HTERT RPE-1 (cell line): ENCODE data around the gene TMEM128.
"Not testable (repeated sequence)": the region's sequence is repeated elsewhere in the genome, so short reads cannot be mapped to it uniquely, and the experiment has no call there.

Experiments used
- in situ Hi-C: fragments of 300-500 bp; cut with MboI; formaldehyde crosslinking; loops from 4 replicates; pipeline ENCODE4 v1.14.3; 2020; ENCODE audit warnings: low sequenced_read_pairs

Gene TMEM128, protein sequence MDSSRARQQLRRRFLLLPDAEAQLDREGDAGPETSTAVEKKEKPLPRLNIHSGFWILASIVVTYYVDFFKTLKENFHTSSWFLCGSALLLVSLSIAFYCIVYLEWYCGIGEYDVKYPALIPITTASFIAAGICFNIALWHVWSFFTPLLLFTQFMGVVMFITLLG

DNA sequence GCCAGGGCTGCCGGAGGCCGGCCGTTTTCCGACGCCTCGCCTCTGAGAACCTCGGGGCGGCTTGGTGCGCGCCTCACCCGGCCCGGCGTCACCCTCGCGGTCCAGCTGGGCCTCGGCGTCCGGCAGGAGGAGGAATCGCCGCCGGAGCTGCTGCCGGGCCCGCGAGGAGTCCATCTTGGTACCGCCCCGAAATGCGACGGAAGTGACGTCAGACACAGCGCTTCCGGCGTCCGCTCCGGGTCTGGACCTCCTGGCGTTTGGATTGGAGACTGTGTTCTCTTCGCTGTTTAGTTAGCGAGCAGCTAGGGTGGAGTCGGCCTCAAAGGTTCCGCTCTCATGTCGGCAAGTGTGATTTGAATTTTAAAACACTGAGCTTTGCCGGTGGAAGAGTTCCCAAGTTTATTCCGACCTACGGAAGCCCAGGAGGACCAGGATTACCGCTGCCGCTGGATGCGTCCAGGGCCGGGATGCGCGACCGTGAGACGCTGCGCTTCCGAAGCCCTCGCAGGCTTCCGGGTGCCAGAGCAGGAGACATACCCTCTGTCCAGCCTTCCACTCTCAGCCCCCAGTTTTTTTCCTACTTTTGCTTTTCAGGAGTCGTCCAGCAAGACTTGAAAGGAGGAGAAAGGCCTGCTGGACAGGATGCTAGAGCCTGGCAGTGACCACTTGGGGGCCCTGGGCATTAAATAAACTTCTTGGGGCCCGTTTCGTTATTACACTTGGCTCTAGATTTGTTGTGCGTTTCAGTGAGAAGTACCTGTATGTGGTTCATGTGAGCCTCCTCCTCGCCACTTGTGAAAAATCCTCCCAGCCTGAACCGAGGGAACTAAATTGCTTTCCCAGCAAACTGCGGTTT lies at the start of gene TMEM128:
Gene TMEM128, minus strand, starts transcription at position 195 of the 856 bp plus-strand sequence. Its CDS starts 21 bp downstream, at position 174.
- in situ Hi-C loops = no loop called here

DNA sequence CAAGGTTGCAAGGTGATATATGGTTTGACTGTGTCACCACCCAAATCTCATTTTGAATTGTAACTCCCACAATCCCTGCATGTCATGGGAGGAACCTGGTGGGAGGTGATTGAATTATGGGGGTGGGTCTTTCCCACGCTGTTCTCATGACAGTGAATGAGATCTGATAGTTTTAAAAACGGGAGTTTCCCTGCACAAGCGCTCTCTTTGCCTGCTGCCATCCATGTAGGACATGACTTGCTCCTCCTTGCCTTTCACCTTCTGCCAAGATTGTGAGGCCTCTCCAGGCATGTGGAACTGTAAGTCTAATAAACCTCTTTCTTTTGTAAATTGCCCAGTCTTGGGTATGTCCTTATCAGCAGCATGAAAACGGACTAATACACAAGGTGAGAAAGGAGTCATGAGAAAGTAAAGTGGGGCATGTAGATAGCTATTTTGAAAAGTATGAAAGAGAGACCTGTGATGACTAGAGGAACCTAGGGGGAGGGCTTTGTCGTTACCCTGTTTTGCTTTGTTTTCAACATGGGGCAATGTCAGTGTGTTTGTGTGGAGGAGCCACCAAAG lies 48.3 kb upstream of the TMEM128 start:
- in situ Hi-C loops = no loop called here

DNA sequence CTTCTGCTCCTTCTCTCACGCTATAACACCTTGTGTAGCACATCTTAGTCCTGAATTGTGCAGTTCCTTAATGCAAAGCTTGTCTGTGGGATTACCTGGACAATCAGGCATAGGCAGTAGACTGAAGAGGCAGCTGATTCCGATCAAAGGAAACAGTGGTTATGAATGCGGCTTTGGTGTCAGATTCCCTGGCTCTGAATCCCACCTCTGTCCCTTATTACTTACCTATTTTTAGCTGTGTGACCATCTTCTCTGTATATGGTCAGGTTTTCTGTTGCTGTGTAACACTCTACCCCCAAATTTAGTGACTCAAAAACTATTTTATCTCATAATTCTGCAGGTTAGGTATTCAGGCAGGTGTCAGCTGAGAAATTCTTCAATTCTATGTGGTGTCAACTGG lies 45.3 kb upstream of the TMEM128 start:
- in situ Hi-C loops = no loop called here

DNA sequence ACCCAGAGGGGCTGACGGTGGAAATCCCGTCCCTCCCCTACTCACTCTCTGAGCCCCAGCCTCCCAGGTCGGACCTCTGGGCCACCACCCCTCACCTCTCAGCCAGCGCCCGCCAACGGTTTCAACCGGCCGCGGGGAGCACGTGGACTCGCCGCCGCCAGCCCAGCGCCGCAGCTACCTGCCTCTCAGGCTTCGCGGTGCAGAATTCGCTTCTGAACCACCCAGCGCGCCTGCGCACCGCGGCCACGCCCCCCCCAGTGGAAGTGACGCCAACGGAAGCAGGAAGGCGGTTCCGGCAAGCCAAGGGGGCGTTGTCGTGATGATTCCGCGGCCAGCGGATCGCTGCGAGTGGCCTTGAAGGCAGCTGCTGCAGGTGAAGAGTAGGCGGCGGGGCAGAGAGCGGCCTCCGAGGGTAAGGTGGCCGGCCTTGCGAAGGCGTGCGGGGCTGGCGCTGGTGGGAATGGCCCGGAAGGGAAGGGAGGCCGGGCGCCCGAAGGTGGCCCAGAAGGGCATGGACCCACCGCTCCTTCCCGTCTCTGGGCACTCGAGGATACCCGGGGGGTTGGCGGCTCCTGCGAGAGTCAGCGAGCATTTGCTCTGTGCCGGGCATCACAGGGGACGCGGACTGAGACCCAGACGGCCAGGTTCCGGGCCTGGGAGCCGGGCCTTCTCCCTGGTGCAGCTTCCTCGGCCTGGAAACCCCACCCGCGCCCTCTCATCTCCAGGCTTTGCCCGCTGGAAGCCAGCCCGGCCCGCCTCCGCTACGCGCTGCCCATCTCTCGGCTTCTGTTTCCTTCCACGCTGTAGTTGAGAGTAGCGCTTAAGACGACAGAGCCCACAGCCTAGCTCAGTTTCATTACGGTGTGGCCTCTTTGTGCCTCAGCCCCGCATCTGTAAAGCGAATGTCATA lies 42.2 kb upstream of the TMEM128 start, which contains the start of the genes LYAR and ZBTB49:
Gene LYAR, minus strand, starts transcription at position 214 of the 910 bp plus-strand sequence. CDS start 6,412 bp downstream, outside the sequence.
Gene ZBTB49, plus strand, starts transcription at position 311 of the 910 bp plus-strand sequence. CDS start 9,695 bp downstream, outside the sequence.
- in situ Hi-C loops = no loop called here

DNA sequence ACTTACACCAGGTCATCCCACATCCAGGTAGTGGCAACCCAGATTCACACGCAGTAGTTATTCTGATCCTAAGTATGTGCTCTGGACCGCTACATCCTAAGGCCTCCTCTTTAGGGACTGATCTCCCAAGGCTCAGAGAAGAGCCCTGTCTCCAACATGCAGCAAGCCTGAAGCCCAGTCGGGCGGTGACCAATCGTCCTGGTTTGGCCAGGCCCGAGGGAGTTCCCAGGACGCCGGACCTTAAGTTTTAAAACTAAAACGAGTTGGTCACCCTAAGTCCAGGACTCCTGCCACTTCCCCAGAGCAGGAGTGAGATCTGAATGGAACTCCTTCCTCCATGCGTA lies 41.5 kb upstream of the TMEM128 start:
- in situ Hi-C loops = no loop called here

DNA sequence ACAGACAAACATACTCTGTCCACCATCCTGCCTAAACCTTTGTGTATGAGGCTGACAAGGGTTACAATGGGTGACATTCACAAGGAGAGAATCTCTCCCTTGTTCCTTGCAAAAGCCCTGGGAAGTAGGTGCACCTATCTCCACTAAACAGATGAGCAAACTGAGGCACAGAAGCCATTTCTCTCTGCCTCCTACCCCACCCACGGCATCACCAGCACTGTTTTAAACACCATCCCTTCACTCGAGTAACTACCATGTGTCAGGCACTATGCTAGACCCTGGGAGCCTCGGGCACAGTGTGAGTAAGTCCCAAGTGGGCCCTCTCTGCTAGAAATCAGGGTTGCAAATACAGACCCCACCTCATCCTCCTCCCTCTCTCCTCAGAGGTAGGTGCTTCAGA lies 41.0 kb upstream of the TMEM128 start:
- in situ Hi-C loops = no loop called here

DNA sequence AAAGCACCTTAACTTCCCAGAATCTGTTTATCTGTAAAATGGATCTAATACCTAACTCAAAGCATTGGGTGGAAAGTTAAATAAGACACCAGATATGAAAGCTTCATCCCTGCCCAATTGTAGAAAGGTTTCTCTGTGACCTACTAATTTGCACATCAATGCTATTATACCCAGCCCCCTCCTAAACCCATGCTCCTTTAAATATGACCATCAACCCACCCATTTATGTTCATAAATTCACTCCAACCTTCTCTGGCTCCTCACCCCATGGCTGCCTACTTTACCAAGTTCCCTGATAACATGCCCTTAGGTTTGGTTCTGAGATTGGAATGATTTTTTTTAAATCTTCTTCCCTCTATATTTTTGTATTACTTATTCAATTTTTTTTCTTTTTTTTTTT lies 40.1 kb upstream of the TMEM128 start:
- in situ Hi-C loops = no loop called here

DNA sequence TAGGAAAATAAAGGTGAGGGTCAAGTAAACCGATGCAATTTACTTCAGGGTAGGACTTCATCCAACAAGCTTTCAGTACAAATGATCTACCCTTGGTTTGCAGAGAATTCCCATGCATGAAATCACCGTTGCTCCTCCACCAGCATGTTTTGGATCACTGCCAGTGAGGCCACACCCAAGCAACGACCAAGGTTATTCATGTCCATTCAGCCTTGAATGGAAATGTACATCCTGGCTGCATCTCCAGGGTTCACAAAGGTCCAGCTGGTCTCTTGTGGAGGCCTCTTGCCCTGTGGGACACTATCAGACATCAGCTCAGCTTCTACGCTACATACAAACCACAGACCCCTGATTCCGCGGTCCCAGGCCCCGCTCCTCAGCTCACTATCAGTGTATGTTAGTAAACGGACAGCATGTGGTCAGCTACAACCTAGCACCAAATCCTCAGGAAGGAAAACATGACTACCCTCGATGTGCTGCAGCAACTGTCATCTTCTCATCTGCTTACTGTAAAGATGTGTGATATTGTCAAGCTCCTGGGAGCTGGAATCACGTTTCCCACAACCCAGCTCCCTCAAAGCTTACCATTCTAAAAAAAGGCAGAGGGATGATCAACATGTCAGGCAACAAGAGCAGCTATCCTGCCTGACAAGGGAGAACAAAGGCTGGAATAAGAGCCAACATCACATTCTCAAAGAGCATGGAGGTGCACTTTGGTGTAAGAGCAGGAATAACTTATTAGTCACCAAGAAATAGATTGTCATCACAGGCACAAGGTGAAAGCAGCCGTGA lies 37.0 kb upstream of the TMEM128 start:
- in situ Hi-C loops = no loop called here

DNA sequence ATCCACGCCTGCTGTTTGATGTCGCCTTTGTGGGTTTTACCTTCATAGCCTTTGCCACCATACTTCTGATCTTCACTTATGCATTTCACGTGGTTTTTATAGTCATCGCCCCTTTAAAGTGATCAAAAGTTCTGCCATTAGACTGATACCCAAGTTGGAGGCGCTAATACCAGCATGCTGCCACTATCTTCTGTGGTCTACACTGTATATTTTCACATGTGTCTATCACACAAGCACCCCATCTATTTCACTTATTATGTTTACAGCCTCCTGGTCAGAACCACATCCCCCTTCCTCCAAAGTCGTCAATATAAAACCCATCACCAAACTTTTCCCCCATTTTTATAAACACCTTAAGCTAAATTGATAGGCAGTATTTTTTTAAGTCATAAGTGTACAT lies 33.8 kb upstream of the TMEM128 start:
- in situ Hi-C loops = no loop called here

DNA sequence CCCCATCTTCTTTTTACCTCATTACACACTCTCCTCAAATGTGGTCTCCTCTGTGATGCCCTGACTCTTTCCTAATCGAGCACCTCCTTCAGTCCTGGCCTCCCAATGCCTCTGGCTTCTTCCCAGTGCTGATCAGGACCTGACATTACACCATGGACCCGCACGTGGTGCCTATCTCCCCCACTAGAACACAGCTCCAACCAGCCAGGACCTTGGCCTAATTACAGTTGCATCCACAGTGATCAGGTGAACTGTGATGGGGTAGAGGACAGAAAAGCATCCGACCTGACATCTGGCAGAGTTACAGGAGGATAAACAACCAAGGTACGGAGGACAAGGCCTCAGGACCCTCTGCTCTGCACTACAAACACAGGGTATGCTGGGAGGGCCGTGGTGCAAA lies 29.5 kb upstream of the TMEM128 start:
- in situ Hi-C loops = no loop called here

DNA sequence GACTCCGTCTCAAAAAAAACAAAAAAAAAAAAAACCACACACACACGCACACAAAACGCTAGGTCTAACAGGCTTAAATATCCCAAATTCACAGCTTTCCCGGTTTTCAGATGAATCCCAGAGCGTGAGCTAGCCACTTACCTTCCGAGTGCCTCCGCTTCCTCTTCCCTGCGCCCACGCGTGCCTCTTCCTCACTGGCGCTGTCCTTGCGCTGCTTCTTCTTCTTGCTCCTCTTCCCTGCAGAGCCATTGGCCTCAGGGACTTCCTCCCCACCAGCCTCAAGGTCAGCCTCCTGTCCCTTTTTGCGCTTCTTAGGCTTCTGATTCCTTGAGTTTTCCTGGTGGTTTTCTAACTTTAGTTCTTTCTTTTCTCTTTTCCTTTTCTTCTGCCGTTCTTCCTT lies 26.2 kb upstream of the TMEM128 start:
- in situ Hi-C loops = no loop called here

DNA sequence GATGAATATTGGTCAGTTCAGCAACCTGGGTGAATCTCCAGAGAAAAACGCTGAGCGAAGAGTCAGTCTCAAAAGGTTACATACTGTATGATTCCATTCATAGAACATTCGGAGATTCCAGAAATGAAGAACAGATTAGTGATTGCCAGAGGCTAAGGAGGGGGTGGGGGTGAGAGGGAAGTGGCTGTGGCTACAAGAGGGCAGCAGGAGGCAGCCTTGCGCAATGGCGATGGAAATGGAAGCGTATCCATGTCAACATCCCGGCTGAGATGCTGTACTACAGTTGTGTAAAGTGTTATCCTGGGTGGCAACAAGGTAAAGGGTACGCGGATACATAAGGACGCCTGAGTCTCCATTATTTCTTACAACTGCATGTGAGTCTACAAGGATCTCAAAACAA lies 23.9 kb upstream of the TMEM128 start:
- in situ Hi-C loops = no loop called here

DNA sequence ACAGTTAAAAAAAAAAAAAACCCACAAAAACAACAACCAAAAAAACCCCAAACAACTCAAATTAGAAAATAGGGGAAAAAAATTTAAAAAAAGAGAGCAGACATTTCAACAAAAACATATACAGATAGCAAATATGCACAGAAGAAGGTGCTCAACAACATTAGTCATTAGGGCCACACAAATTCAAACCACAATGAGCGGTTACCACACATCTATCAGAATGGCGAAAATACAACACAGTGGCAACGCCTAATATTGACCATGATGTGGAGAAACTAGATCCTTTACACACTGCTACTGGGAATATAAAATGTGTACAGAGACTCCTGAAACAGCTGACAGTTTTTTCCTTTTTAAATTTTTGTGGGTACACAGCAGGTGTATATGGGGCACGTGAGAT lies 22.5 kb upstream of the TMEM128 start:
- in situ Hi-C loops = no loop called here

DNA sequence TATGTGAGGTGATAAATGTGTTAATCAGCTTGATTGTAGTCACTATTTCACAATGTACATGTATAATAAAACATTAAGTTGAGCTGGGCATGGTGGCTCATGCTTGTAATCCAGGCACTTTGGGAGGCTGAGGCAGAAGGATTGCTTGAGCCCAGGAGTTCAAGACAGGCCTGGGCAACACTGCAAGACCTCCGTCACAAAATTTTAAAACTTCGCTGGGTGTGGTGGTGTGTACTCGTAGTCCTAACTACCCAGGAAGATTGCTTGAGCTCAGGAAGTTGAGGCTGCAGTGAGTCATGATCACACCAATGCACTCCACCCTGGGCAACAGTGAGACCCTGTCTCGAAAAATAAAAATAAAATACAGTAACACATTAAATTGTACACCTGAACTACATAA lies 21.8 kb upstream of the TMEM128 start:
- in situ Hi-C loops = no loop called here

DNA sequence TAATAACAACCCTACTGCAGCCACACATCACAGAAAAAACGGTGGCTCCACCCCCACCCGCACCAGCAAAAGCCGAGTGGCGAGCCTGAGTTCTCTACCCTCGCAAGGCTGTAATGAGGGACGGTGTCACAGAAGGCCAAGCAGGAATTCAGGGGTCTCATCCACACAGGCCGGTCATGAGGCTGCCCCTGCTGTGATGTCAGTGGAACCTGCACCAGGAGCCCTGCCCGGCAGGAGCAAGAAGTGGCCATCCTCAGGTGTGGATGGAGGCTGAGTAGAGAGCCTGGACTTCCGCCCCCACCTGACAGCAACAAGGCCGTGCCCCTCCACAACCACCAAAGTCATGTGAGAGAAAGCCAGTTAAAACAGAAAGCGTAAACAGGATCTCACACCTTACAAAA lies 21.3 kb upstream of the TMEM128 start:
- in situ Hi-C loops = no loop called here

DNA sequence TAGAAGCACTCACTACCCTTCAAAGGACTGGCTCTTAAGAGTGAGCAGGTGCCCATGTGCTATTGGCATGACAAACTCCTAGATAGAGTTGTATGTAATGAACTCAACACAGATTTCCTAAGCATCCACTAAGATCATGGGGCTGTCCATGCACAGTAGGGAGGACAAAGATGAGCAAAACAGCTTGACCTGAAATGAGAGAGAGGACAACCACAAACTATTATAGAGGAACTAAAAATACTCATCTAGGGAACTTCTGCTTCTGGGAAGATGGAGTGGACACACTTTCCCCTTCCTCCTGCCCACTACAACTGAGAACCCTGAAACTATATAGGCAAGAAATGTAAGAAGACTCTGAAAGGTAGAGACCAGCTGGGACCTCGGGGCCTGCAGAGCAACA lies 20.8 kb upstream of the TMEM128 start:
- in situ Hi-C loops = no loop called here

DNA sequence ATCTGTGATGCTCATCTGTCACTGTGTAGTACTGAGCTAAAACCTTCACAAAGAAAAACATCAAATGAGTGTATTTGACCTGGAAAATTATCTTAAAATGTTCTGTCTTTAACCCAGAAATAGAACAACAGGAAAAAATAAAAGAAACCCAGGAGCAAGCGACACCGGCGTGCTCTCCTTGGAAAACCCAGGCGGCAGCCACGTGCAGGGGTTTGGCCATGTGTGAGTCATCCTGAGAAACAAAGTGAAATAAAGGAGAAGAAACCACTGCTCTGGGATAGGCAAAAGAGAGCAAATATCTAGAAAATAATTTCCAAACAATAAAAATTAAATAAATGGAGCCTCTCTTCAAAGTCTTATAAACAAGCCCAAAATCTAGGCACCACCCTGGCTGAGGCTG lies 20.0 kb upstream of the TMEM128 start:
- in situ Hi-C loops = no loop called here

DNA sequence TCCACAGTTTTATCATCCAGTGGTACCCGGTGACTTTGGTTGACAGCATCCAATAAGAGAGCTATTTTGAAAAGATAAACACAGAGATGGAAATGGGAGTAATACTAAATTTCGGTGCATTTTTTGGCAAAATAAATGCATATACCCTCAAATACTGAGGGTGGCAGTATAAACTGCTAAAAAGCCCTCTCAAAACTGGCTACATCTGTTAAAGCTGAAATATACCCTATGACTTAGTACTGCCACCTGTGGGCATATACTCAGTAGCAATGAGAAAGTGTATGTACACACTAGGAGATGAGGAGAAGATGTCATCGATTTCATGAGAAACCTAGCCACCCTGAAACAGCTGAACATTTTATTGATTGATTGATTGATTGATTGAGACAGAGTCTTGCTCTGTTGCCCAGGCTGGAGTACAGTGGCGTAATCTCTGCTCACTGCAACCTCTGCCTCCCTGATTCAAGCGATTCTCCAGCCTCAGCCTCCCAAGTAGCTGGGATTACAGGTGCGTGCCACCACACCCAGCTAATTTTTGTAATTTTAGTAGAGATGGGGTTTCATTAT lies 12.2 kb upstream of the TMEM128 start:
- in situ Hi-C loops = no loop called here

DNA sequence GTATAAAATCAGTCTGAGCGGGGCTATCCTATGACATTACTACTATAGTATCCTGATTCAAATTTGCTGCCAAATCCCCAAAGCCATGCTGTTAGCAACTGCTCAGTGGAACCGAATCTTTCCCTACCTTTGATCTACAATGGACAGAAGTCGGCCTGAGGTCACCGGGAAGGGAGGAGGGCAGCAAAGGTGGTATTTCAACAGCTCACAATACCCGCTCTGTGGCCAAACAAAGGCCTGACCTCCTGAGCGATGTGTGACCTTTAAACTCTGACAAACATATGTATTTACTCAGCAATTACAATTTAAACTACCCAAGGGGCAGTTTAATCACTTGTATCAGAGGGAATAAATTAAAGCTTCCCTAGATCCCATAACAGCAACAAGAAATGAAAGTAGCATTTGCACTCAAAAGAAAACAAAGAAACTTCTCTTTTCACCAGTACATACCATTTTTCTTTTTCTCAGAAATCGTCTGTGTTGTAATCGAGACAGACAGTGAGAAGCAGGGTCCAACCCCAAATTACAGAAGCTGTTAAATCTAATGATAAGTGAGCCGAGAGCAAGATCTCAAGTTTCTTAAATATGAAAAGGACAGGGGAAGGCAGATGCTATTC lies 11.6 kb upstream of the TMEM128 start:
- in situ Hi-C loops = no loop called here

DNA sequence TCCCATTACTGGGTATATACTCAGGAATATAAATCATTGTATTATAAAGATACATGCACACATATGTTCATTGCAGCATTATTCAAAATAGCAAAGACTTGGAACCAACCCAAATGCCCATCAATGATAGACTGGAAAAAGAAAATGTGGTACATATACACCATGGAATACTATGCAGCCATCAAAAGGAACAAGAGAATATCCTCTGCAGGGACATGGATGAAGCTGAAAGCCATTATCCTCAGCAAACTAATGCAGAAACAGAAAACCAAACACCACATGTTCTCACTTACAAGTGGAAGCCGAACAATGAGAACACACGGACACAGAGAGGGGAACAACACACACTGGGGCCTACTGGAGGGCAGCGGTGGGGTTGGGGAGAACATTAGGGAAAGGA lies 9.7 kb upstream of the TMEM128 start:
- in situ Hi-C loops = not testable (repeated sequence)
